Activated CD4-positive, alpha-beta memory T cell treated with anti-CD3 and anti-CD28 coated beads, Interleukin-2, amount 10 ng/mL, durations not matched to agents 7 days and 5 days (primary cell): ENCODE data around the gene RTN4IP1. TPM values are rescaled to one million over a fixed set of nuclear protein-coding genes. Genes with fewer than 3 reads are reported as not detected.

Experiments
- CTCF ChIA-PET: fragments of 350-600 bp; sonication (Branson Sonifier 250); formaldehyde crosslinking; loops from one replicate; lab custom pipeline; 2021; ENCODE audit warnings: antibody characterized with exemption, inconsistent platforms; lab: Charles Lee
- POLR2A ChIA-PET: fragments of 350-600 bp; sonication (Branson Sonifier 250); formaldehyde crosslinking; loops from one replicate; lab custom pipeline; 2021; ENCODE audit warnings: antibody characterized with exemption; lab: Charles Lee
- DNase-seq: peaks from one replicate; pipeline ENCODE4 v3.0.0-alpha.2; 2020
- H3K27ac Mint-ChIP-seq: one replicate; pipeline ENCODE4 v1.8.0; 2021; ENCODE audit warnings: mild to moderate bottlenecking, mixed read lengths
- H3K27me3 Mint-ChIP-seq: one replicate; pipeline ENCODE4 v1.8.0; 2021; ENCODE audit warnings: mixed read lengths
- H3K36me3 Mint-ChIP-seq: one replicate; pipeline ENCODE4 v1.8.0; 2021; ENCODE audit warnings: low read depth, mixed read lengths
- H3K4me1 Mint-ChIP-seq: one replicate; pipeline ENCODE4 v1.8.0; 2021; ENCODE audit warnings: mixed read lengths
- H3K4me3 Mint-ChIP-seq: one replicate; pipeline ENCODE4 v1.8.0; 2021; ENCODE audit warnings: mild to moderate bottlenecking, mixed read lengths
- H3K9me3 Mint-ChIP-seq: one replicate; pipeline ENCODE4 v1.8.0; 2021; ENCODE audit warnings: mixed read lengths
- total RNA-seq, 2 experiments: library from RNA; stranded (reverse); gene quantifications; one replicate each; pipeline ENCODE4 v1.2.3, GENCODE V29; 2021

RTN4IP1 gene
- total RNA-seq, 2 experiments from 2014 or later: 5.8 to 7.7 TPM

DNA sequence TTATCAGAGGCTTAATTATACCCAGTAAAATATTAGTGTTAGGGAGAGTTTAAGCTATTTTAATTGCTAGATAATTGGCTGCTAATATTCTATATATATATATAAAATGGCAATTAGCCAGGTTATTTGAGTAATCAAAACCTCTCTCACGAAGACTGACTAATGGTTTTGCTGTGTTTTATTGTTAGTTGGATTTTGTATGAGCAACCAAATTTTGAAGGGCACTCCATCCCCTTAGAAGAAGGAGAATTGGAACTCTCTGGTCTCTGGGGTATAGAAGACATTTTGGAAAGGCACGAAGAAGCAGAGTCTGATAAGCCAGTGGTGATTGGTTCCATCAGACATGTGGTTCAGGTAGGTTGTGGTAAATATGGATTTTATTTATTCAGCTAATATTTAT lies 102.2 kb downstream of the RTN4IP1 start:
- DNase-seq: no peak
- ChIA-PET CTCF (interaction anchor here (1.3 to 8.9 kb wide), 3 partner anchors 11 to 82 kb away, joined by 4 to 147 read pairs (median 5); no protein-coding TSS in a partner anchor), POLR2A (interaction anchor here (1.1 to 9.8 kb wide), 2 partner anchors 17 to 25 kb away, joined by 4 to 434 read pairs; no protein-coding TSS in a partner anchor)
- H3K9me3 Mint-ChIP-seq: no peaks in the 10 kb centered on the region
- H3K4me3 Mint-ChIP-seq: no peak overlapping the region
- H3K4me1 Mint-ChIP-seq: peaks cover 71% of the 10 kb centered on the region
- H3K36me3 Mint-ChIP-seq: peaks cover 74% of the 10 kb centered on the region
- H3K27ac Mint-ChIP-seq: no peak overlapping the region
- no peaks in the 10 kb centered on the region for H3K27me3 Mint-ChIP-seq

DNA sequence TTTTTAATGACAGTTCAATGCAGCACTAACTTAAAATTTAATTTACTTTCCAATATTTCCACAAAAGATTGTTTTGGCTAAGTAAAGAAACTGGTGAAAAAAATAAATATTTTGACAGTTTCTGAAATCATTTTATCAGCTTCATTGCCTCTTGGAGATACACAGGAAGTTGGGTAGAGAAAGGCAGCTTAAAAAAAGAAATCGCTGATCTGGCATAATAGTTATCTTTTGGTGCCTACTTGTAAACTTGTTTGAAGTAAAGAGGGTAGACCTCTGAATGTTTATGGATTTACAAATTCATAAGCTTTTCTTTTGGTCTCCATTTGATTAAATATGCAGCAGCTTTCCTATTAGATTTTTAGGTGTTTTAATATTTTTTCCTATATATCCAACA lies 103.4 kb downstream of the RTN4IP1 start:
- Mint-ChIP-seq H3K9me3 (no peaks in the 10 kb centered on the region), H3K4me3 (peak overlapping the region; percentile 21), H3K27me3 (no peaks in the 10 kb centered on the region), H3K36me3 (peaks cover 73% of the 10 kb centered on the region), H3K4me1 (peaks cover 61% of the 10 kb centered on the region), H3K27ac (peak overlapping the region; percentile 92)
- DNase-seq: no peak
- ChIA-PET POLR2A (interaction anchor here (0.8 to 9.8 kb wide), 7 partner anchors 9 to 78 kb away, joined by 3 to 434 read pairs (median 11); no protein-coding TSS in a partner anchor), CTCF (interaction anchor here (1.0 to 8.9 kb wide), 3 partner anchors 10 to 15 kb away, joined by 3 to 147 read pairs (median 5); no protein-coding TSS in a partner anchor)

DNA sequence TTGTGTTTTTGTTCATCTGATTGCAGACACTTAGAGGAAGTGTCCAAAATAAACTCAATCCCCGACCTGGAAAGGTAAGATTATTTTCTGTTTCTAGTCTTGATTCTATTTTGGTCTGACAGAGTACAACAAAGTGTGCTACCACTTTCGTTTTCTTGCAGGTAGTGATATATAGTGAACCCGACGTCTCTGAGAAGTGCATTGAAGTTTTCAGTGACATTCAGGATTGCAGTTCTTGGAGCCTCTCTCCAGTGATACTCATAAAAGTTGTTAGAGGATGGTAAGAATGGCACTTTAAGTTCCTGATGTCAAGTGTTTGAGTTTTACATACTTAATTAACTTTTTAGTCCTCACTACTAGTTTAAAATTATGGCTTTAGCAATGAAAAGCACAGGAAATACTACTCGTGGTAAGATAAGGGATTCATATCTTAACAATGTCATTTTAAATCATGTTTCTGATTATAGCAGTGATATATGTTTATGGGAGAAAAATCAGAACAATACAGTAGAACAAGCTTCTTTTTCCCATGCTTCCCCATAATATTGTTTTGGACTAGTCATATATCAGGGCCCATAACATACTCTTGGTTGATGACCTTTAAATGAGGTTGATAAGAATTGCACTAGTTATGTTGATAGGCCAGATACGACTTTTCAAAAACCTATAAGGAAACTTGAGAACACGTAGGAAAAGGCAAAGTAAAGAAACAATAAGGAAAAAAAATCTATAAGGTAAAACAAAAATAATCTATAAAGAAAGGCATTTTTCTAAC lies 104.0 kb downstream of the RTN4IP1 start:
- Mint-ChIP-seq H3K27me3 (no peaks in the 10 kb centered on the region), H3K36me3 (peaks cover 69% of the 10 kb centered on the region), H3K4me1 (peaks cover 61% of the 10 kb centered on the region), H3K9me3 (no peaks in the 10 kb centered on the region), H3K4me3 (peak overlapping the region; percentile 79), H3K27ac (peak overlapping the region; percentile 92)
- DNase-seq: no peak
- POLR2A ChIA-PET: interaction anchor here (0.8 to 9.8 kb wide), 9 partner anchors 8 to 77 kb away, joined by 3 to 434 read pairs (median 7); no protein-coding TSS in a partner anchor
- CTCF ChIA-PET: interaction anchor here (1.0 to 8.9 kb wide), 2 partner anchors 13 to 14 kb away, joined by 3 to 147 read pairs; no protein-coding TSS in a partner anchor

DNA sequence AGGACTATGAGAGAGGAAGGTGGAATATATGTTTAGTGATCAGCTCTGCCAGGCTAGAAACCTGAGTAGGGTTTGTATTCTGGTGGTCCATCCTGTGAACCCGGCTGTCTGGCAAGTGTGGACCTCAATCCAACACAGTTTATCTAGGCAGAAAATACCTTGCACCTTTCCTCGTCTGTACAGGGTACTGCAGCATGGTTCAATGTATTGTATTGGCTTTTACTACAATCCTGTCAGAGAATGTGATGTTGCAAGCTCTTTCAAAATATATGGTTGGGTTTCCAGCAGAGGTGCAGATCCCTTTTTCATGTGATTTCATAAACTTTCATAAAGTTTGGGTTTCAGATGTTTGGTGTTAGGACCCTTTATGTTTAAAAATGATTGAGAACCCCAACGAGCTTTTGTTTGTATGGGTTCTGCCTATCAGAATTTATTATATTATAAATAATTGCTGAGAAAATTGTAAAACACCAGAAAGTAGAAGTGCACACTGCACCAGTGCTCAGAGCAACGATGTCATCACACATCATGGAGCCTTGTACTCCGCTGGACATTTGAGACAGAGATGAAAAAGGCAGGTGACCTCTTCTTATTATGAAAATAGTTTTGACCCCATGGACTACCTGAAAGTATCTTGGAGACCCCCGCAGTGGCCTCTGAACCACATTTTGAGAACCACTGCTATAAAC lies 106.6 kb downstream of the RTN4IP1 start:
- DNase-seq: no peak
- H3K4me1 Mint-ChIP-seq: peaks cover 60% of the 10 kb centered on the region
- CTCF ChIA-PET: interaction anchor here (1.1 to 8.9 kb wide), 5 partner anchors 11 to 92 kb away, joined by 3 to 147 read pairs (median 4); no protein-coding TSS in a partner anchor

More for the DNA sequence above, 106.6 kb downstream of the RTN4IP1 start:
- Mint-ChIP-seq H3K36me3 (peaks cover 46% of the 10 kb centered on the region), H3K27ac (peak overlapping the region; percentile 97), H3K9me3 (no peaks in the 10 kb centered on the region), H3K27me3 (no peaks in the 10 kb centered on the region), H3K4me3 (peak overlapping the region; percentile 79)
- POLR2A ChIA-PET: interaction anchor here (0.8 to 9.8 kb wide), 11 partner anchors 9 to 874 kb away, joined by 3 to 434 read pairs (median 26); no protein-coding TSS in a partner anchor

Other genes with a start within 250 kb of the RTN4IP1 start
- gene QRSL1, start 80 bp upstream of the RTN4IP1 start, total RNA-seq: 10 to 100 TPM; 11.6 to 12.2 TPM